ENCODE measurements around the gene ROCK2.

DNA sequence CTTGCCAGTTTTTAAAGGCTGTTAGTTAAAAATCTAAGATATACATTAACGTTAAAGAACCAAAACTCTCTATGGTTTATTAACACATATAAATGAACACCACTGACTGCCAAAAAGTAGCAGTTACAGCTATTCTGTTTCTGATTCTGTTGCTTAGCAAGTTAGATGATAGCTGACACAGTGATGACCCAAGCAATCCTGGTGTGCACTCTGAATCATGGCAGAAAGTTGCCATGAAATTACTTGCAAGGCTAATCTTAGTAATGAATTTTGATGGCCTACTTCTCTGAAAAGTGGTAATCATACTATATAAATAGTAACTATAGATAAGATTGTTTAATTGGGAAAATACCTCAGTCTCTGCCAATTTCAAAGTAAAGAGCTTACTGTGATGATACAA, 57.7 kb downstream of the ROCK2 start:
- TF ChIP-seq, protein P1, sequence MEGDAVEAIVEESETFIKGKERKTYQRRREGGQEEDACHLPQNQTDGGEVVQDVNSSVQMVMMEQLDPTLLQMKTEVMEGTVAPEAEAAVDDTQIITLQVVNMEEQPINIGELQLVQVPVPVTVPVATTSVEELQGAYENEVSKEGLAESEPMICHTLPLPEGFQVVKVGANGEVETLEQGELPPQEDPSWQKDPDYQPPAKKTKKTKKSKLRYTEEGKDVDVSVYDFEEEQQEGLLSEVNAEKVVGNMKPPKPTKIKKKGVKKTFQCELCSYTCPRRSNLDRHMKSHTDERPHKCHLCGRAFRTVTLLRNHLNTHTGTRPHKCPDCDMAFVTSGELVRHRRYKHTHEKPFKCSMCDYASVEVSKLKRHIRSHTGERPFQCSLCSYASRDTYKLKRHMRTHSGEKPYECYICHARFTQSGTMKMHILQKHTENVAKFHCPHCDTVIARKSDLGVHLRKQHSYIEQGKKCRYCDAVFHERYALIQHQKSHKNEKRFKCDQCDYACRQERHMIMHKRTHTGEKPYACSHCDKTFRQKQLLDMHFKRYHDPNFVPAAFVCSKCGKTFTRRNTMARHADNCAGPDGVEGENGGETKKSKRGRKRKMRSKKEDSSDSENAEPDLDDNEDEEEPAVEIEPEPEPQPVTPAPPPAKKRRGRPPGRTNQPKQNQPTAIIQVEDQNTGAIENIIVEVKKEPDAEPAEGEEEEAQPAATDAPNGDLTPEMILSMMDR (conservative IDR thresholded peaks at IDR 0.05; ENCODE audit: low read depth, low read length) = no peak
- no peak for TF ChIP-seq EZH2 (IDR thresholded peaks at IDR 0.05; ENCODE audit: borderline replicate concordance, low read depth, low read length, poor library complexity, severe bottlenecking)

All from A673 (cell line).